ENCODE data around the gene CCIN.
"Not testable (repeated sequence)": the region's sequence is repeated elsewhere in the genome, so short reads cannot be mapped to it uniquely, and the experiment has no call there.

- not testable (repeated sequence) for TF ChIP-seq CTCF (conservative IDR thresholded peaks at IDR 0.05; ENCODE audit: low read depth, low read length); BHLHE40 (IDR thresholded peaks at IDR 0.05; ENCODE audit: low read depth, low read length); MAZ (IDR thresholded peaks at IDR 0.05; ENCODE audit: borderline replicate concordance, low read depth, low read length); RAD21 (IDR thresholded peaks at IDR 0.05; ENCODE audit: low read length); POLR2A (IDR thresholded peaks at IDR 0.05; ENCODE audit: low read depth, low read length); CEBPB (IDR thresholded peaks at IDR 0.05; ENCODE audit: low read depth, low read length); MXI1 (IDR thresholded peaks at IDR 0.05; ENCODE audit: borderline replicate concordance, low read depth, low read length); RFX5 (IDR thresholded peaks at IDR 0.05; ENCODE audit: low read depth, low read length); RCOR1 (IDR thresholded peaks at IDR 0.05; ENCODE audit: insufficient replicate concordance, low read length); FOS (IDR thresholded peaks at IDR 0.05; ENCODE audit: low read depth, low read length)
Observed at GRCh38 chr9:36176496-36176895, 7.3 kb downstream of the CCIN start.
